Measurements from ENCODE around the gene MORC4.

MORC4 gene

GRCh38 chrX:106903856-106904528, 96.0 kb downstream of the MORC4 start:
- DNase-seq = no peak

GRCh38 chrX:106903291-106903824, 96.7 kb downstream of the MORC4 start, which contains the start of gene RIPPLY1:
Gene RIPPLY1, minus strand, starts transcription at chrX:106903341. Its CDS starts 54 bp downstream, at chrX:106903287.
- DNase-seq = no peak

- DNase-seq = no peak
These were observed 97.3 kb downstream of the MORC4 start for GRCh38 chrX:106902684-106903083.

GRCh38 chrX:106901781-106902219, 98.2 kb downstream of the MORC4 start:
- DNase-seq = no peak

GRCh38 chrX:106901341-106901740, 98.7 kb downstream of the MORC4 start:
- no peak for DNase-seq

- no peak for DNase-seq
These were observed 100.2 kb downstream of the MORC4 start for GRCh38 chrX:106899841-106900240.

GRCh38 chrX:106899276-106899675, 100.7 kb downstream of the MORC4 start:
- DNase-seq = no peak

GRCh38 chrX:106898462-106898861, 101.5 kb downstream of the MORC4 start:
- no peak for DNase-seq

GRCh38 chrX:106897259-106897658, 102.8 kb downstream of the MORC4 start:
- DNase-seq = no peak

GRCh38 chrX:106894978-106895452, 105.0 kb downstream of the MORC4 start:
- DNase-seq = no peak

GRCh38 chrX:106894392-106894909, 105.6 kb downstream of the MORC4 start:
- DNase-seq = peak; percentile 10

- DNase-seq = no peak
These were observed 108.1 kb downstream of the MORC4 start for GRCh38 chrX:106891762-106892460.
